PFSK-1 (cell line): ENCODE data around the gene GIGYF1.

Experiments used
- POLR2AphosphoS5 ChIP-seq: IDR thresholded peaks from 2 replicates; pipeline ENCODE4 v1.6.1; 2012; ENCODE audit warnings: low read depth, mild to moderate bottlenecking, control low read depth, low read length, moderate library complexity
- SIN3A ChIP-seq: IDR thresholded peaks from 2 replicates; pipeline ENCODE4 v1.6.1; 2012; ENCODE audit warnings: mild to moderate bottlenecking, low read length, moderate library complexity, borderline replicate concordance; ENCODE audit not compliant: insufficient read depth
- TAF1 ChIP-seq: IDR thresholded peaks from 2 replicates; pipeline ENCODE4 v1.6.1; 2012; ENCODE audit warnings: low read length, control low read depth, borderline replicate concordance; ENCODE audit not compliant: insufficient read depth
- TF ChIP-seq, protein P1 (sequence below), 2 experiments: IDR thresholded peaks; 2 replicates each; pipeline versions ENCODE4 v1.6.1 to v1.8.0; 2011 to 2012; ENCODE audit warnings: low read depth in 2 of 2, low read length in 2 of 2, control low read depth in 1 of 2, inconsistent platforms in 1 of 2, mild to moderate bottlenecking in 1 of 2, moderate library complexity in 1 of 2; ENCODE audit not compliant: insufficient read depth in 1 of 2

GRCh38 chr7:100687261-100687660 lies 6.8 kb downstream of the GIGYF1 start:
- TF ChIP-seq POLR2AphosphoS5 = no peak
- TF ChIP-seq SIN3A = no peak
- TF ChIP-seq, protein P1, sequence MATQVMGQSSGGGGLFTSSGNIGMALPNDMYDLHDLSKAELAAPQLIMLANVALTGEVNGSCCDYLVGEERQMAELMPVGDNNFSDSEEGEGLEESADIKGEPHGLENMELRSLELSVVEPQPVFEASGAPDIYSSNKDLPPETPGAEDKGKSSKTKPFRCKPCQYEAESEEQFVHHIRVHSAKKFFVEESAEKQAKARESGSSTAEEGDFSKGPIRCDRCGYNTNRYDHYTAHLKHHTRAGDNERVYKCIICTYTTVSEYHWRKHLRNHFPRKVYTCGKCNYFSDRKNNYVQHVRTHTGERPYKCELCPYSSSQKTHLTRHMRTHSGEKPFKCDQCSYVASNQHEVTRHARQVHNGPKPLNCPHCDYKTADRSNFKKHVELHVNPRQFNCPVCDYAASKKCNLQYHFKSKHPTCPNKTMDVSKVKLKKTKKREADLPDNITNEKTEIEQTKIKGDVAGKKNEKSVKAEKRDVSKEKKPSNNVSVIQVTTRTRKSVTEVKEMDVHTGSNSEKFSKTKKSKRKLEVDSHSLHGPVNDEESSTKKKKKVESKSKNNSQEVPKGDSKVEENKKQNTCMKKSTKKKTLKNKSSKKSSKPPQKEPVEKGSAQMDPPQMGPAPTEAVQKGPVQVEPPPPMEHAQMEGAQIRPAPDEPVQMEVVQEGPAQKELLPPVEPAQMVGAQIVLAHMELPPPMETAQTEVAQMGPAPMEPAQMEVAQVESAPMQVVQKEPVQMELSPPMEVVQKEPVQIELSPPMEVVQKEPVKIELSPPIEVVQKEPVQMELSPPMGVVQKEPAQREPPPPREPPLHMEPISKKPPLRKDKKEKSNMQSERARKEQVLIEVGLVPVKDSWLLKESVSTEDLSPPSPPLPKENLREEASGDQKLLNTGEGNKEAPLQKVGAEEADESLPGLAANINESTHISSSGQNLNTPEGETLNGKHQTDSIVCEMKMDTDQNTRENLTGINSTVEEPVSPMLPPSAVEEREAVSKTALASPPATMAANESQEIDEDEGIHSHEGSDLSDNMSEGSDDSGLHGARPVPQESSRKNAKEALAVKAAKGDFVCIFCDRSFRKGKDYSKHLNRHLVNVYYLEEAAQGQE (IDR thresholded peaks at IDR 0.05; ENCODE audit: insufficient read depth in 1 of 2, low read depth in 2 of 2, low read length in 2 of 2) = no peak
- TF ChIP-seq TAF1 = no peak
